B cell (primary cell): ENCODE results near the gene PLPP7. TPM values are rescaled to one million over a fixed set of nuclear protein-coding genes. Genes with fewer than 3 reads are reported as not detected.
A peak's percentile ranks its signal among the peaks of the same experiment; 100 is the strongest.

Experiments
- ATAC-seq: fragments of 200-7000 bp; cut with Tn5 transposase; one replicate; pipeline ENCODE4 v1.10.0; 2021; ENCODE audit warnings: low read depth, mild to moderate bottlenecking, moderate number of reproducible peaks, moderate library complexity
- CTCF ChIA-PET: fragments of 350-600 bp; sonication (Branson Sonifier 250); formaldehyde crosslinking; loops from one replicate; lab custom pipeline; 2021; ENCODE audit warnings: antibody characterized with exemption, inconsistent platforms; lab: Charles Lee
- POLR2A ChIA-PET: fragments of 350-600 bp; sonication (Branson Sonifier 250); formaldehyde crosslinking; loops from one replicate; lab custom pipeline; 2021; ENCODE audit warnings: antibody characterized with exemption; lab: Charles Lee
- DNase-seq: peaks from one replicate; pipeline ENCODE4 v3.0.0; 2013
- H2AFZ ChIP-seq: 2 replicates; pipeline ENCODE4 v1.6.1; 2012; ENCODE audit warnings: mild to moderate bottlenecking, low read depth, low read length; ENCODE audit not compliant: insufficient read depth, poor library complexity, severe bottlenecking
- H3K27ac ChIP-seq, 2 donors: 1 replicate in 1 of 2; 2 replicates in 1 of 2; pipeline ENCODE4 v1.5.1; 2012 to 2013; ENCODE audit warnings: low read length in 2 of 2, mild to moderate bottlenecking in 2 of 2, moderate library complexity in 1 of 2
- H3K27me3 ChIP-seq, 4 experiments: fragments of 200-600 bp in 1 of 4; sonication (generic) in 1 of 4; replicated peaks in 1 of 4; 1 replicate in 2 of 4; 2 replicates in 2 of 4; pipeline versions ENCODE4 v1.6.1 to v1.7.0; 2013 to 2016; ENCODE audit warnings: low read length in 3 of 4, mild to moderate bottlenecking in 2 of 4, mixed read lengths in 1 of 4, moderate library complexity in 1 of 4; ENCODE audit not compliant: insufficient read depth in 4 of 4, control insufficient read depth in 3 of 4; ENCODE audit errors: control extremely low read depth in 1 of 4
- H3K36me3 ChIP-seq, 2 experiments: replicated peaks in 1 of 2; 1 replicate in 1 of 2; 2 replicates in 1 of 2; pipeline versions ENCODE4 v1.6.1 to v1.7.1; 2013; ENCODE audit warnings: low read length in 1 of 2; ENCODE audit not compliant: insufficient read depth in 2 of 2, control insufficient read depth in 1 of 2; ENCODE audit errors: control extremely low read depth in 1 of 2, extremely low read depth in 1 of 2
- H3K4me1 ChIP-seq, 2 donors: fragments of 200-600 bp in 1 of 2; sonication (generic) in 1 of 2; 1 replicate in 1 of 2; 2 replicates in 1 of 2; pipeline versions ENCODE4 v1.5.1 to v1.6.1; 2013 to 2017; ENCODE audit warnings: low read length in 2 of 2; ENCODE audit not compliant: control insufficient read depth in 2 of 2, insufficient read depth in 2 of 2
- H3K4me2 ChIP-seq: replicated peaks from 2 replicates; pipeline ENCODE3; 2012; ENCODE audit warnings: mild to moderate bottlenecking, low read depth, low read length; ENCODE audit not compliant: poor library complexity, severe bottlenecking
- H3K4me3 ChIP-seq, 5 experiments: fragments of 200-600 bp in 1 of 5; sonication (generic) in 1 of 5; 1 replicate in 3 of 5; 2 replicates in 2 of 5; pipeline versions ENCODE4 v1.5.1 to v1.7.0; 2011 to 2016; ENCODE audit warnings: low read length in 4 of 5, mild to moderate bottlenecking in 4 of 5, low read depth in 2 of 5, control low read depth in 1 of 5, moderate library complexity in 1 of 5; ENCODE audit not compliant: insufficient read depth in 1 of 5; ENCODE audit errors: control extremely low read depth in 1 of 5, extremely low read depth in 1 of 5
- H3K79me2 ChIP-seq: fragments of 200-600 bp; sonication (generic); one replicate; pipeline ENCODE4 v1.6.0; 2016; ENCODE audit warnings: low read length; ENCODE audit not compliant: control insufficient read depth, insufficient read depth
- H3K9ac ChIP-seq: fragments of 200-600 bp; sonication (generic); 2 replicates; pipeline ENCODE4 v1.6.1; 2017; ENCODE audit warnings: mild to moderate bottlenecking, low read length, moderate library complexity
- H3K9me3 ChIP-seq, 3 donors: one replicate each; pipeline versions ENCODE4 v1.6.1 to v1.7.1; 2013; ENCODE audit warnings: low read length in 2 of 3; ENCODE audit not compliant: control insufficient read depth in 2 of 3, insufficient read depth in 1 of 3; ENCODE audit errors: control extremely low read depth in 1 of 3
- H4K20me1 ChIP-seq: 2 replicates; pipeline ENCODE4 v1.6.0; 2012; ENCODE audit warnings: mild to moderate bottlenecking, low read length; ENCODE audit not compliant: insufficient read depth, control insufficient read depth, poor library complexity, severe bottlenecking
- H3K27ac Mint-ChIP-seq: one replicate; pipeline ENCODE4 v1.8.0; 2021; ENCODE audit warnings: mixed read lengths
- H3K27me3 Mint-ChIP-seq: one replicate; pipeline ENCODE4 v1.8.0; 2021; ENCODE audit warnings: mixed read lengths
- H3K4me1 Mint-ChIP-seq: one replicate; pipeline ENCODE4 v1.8.0; 2021; ENCODE audit warnings: mixed read lengths
- H3K4me3 Mint-ChIP-seq: one replicate; pipeline ENCODE4 v1.8.0; 2021; ENCODE audit warnings: mixed read lengths
- H3K9me3 Mint-ChIP-seq: one replicate; pipeline ENCODE4 v1.8.0; 2022; ENCODE audit warnings: mixed read lengths; ENCODE audit not compliant: insufficient read depth
- EZH2 ChIP-seq: IDR thresholded peaks from 2 replicates; pipeline ENCODE4 v1.6.1; 2012; ENCODE audit warnings: borderline replicate concordance, low read depth, mild to moderate bottlenecking, moderate library complexity, low read length; ENCODE audit not compliant: insufficient read depth, poor library complexity, severe bottlenecking
- WGBS: methylation state at CpG from one replicate; pipeline ENCODE4 v1.1.5; 2013; ENCODE audit warnings: missing lambda C conversion rate; ENCODE audit not compliant: insufficient coverage; 5-methylcytosine and 5-hydroxymethylcytosine counted together
- intact Hi-C: fragments of 100-400 bp; cut with micrococcal nuclease; formaldehyde crosslinking; loops from one replicate; pipeline ENCODE4 v1.10.0; 2022
- polyA plus RNA-seq: library from polyadenylated mRNA; depleted of rRNA; stranded (reverse); fragments of >200 nt; gene quantifications from 2 replicates; pipeline ENCODE4 v1.2.3, GENCODE V29; 2012
- total RNA-seq, 2 donors: library from RNA; stranded (reverse); fragments of 120-200 nt in 1 of 2; gene quantifications; 1 replicate in 1 of 2; 2 replicates in 1 of 2; pipeline versions ENCODE4 v1.2.3 to v1.2.4, GENCODE V29; 2013 to 2022
- TF ChIP-seq, protein P1 (sequence below): fragments of 200-600 bp; IDR thresholded peaks from one replicate; pipeline ENCODE4 v1.8.0; 2022; ENCODE audit warnings: antibody characterized with exemption, mild to moderate bottlenecking

The PLPP7 gene
- total and polyA plus RNA-seq, 2 donors (not counting 1 experiment from before 2014, with no cell fraction given): 0.57 to 2.0 TPM

DNA sequence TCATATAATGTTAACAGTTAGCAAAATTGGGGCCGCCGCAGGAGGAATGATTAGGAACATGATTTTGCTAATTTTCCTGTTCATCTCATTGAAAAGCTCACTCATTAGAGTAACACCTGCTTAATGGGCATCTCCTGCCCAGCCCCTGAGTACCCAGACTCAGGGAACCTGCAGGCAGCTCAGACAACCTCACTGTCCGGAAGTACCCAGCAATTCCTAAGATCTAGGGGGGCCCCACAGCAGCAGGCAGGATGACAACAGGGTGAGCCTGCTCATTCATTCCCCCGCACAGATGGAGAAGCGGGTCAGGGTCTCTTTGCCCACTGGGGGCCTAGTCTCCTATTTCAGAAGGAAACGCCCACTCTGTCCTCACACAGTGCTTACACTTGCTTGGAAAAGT lies 25.8 kb upstream of the PLPP7 start:
- ChIA-PET POLR2A (interaction anchor here (0.7 to 1.3 kb wide), 4 partner anchors 9 to 390 kb away, joined by 3 to 19 read pairs (median 4); partner anchors contain the start of gene FAM78A), CTCF (interaction anchor here (0.6 to 1.1 kb wide), 3 partner anchors 10 to 72 kb away, joined by 3 to 4 read pairs (median 4); partner anchors contain the start of gene FAM78A)
- H3K27ac ChIP-seq: peak overlapping the region in 1 of 2 donors; percentile 91
- intact Hi-C loops: no loop called here
- H3K4me2 ChIP-seq: peak overlapping the region; percentile 30
- Mint-ChIP-seq H3K9me3 (no peaks in the 10 kb centered on the region), H3K4me3 (no peak overlapping the region), H3K27ac (peak overlapping the region; percentile 85), H3K4me1 (peaks cover 56% of the 10 kb centered on the region), H3K27me3 (no peaks in the 10 kb centered on the region)
- H4K20me1 ChIP-seq: peaks cover 26% of the 10 kb centered on the region
- peaks cover 95% of the 10 kb centered on the region for H3K79me2 ChIP-seq
- peaks cover 0 to 56% of the 10 kb centered on the region in 2 experiments for H3K36me3 ChIP-seq
- H3K4me1 ChIP-seq: peaks cover 63 to 69% of the 10 kb centered on the region in 2 donors
- no peaks in the 10 kb centered on the region for H3K9me3 ChIP-seq
- H3K9ac ChIP-seq: no peak overlapping the region
- WGBS: 92% methylated on average over 3 of the region's 6 CpGs
- no peak for ATAC-seq
- TF ChIP-seq, protein P1, sequence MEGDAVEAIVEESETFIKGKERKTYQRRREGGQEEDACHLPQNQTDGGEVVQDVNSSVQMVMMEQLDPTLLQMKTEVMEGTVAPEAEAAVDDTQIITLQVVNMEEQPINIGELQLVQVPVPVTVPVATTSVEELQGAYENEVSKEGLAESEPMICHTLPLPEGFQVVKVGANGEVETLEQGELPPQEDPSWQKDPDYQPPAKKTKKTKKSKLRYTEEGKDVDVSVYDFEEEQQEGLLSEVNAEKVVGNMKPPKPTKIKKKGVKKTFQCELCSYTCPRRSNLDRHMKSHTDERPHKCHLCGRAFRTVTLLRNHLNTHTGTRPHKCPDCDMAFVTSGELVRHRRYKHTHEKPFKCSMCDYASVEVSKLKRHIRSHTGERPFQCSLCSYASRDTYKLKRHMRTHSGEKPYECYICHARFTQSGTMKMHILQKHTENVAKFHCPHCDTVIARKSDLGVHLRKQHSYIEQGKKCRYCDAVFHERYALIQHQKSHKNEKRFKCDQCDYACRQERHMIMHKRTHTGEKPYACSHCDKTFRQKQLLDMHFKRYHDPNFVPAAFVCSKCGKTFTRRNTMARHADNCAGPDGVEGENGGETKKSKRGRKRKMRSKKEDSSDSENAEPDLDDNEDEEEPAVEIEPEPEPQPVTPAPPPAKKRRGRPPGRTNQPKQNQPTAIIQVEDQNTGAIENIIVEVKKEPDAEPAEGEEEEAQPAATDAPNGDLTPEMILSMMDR: no peak
- no peak for TF ChIP-seq EZH2
- no peak overlapping the region for H2AFZ ChIP-seq
- H3K4me3 ChIP-seq: no peak overlapping the region
- no peaks in the 10 kb centered on the region for H3K27me3 ChIP-seq
- DNase-seq: peak; percentile 6

DNA sequence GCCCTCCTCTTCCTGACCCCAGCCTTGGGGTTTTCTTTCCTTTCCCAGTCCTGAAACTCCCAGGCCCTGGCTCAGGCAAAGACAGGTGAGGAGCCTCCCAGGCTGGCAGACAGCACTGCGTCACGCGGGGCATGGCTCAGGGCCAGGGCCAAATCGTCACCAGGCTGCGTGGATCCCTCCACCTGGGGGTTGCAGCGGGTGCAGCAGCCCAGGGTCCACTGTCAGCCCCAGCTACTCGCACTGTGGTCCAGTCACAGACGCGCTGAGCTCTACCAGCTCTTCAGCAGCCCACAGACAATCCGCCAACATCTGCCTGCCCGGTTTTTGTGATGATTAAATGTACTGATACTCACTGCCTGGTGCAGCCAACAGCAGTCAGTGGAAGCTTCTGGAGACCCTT lies 25.3 kb upstream of the PLPP7 start:
- Mint-ChIP-seq H3K27me3 (no peaks in the 10 kb centered on the region), H3K27ac (peak overlapping the region; percentile 74), H3K4me3 (no peak overlapping the region), H3K4me1 (peaks cover 61% of the 10 kb centered on the region), H3K9me3 (no peaks in the 10 kb centered on the region)
- Histone ChIP-seq H3K9me3 (no peaks in the 10 kb centered on the region), H4K20me1 (peaks cover 26% of the 10 kb centered on the region), H3K9ac (no peak overlapping the region), H3K79me2 (peaks cover 96% of the 10 kb centered on the region), H3K4me1 (peaks cover 65 to 74% of the 10 kb centered on the region in 2 donors), H3K27me3 (no peaks in the 10 kb centered on the region), H3K4me2 (peak overlapping the region; percentile 30), H3K4me3 (no peak overlapping the region), H3K27ac (peak overlapping the region; percentile 0 to 91), H2AFZ (no peak overlapping the region), H3K36me3 (peaks cover 0 to 51% of the 10 kb centered on the region in 2 experiments)
- POLR2A ChIA-PET: interaction anchor here (1.1 to 1.3 kb wide), 3 partner anchors 8 to 11 kb away, joined by 3 to 19 read pairs (median 5); partner anchors contain the start of gene FAM78A
- no peak for ATAC-seq
- CTCF ChIA-PET: interaction anchor here (0.6 to 0.7 kb wide), 2 partner anchors 68 to 72 kb away, joined by 3 to 4 read pairs; no protein-coding TSS in a partner anchor
- DNase-seq: peak; percentile 9
- no peak for TF ChIP-seq EZH2
- TF ChIP-seq, protein P1: no peak
- intact Hi-C loops: no loop called here
- 77% methylated on average over 11 of the region's 11 CpGs for WGBS
